Mucosa of stomach (tissue), 1 donor: ENCODE data around the gene HSPBAP1.

Experiments
- H3K27me3 ChIP-seq: one replicate; pipeline ENCODE4 v1.7.0; 2013; ENCODE audit warnings: mild to moderate bottlenecking, low read length; ENCODE audit not compliant: control insufficient read depth, insufficient read depth
- H3K36me3 ChIP-seq: one replicate; pipeline ENCODE4 v1.7.0; 2013; ENCODE audit warnings: low read length; ENCODE audit not compliant: control insufficient read depth, insufficient read depth
- H3K4me1 ChIP-seq: one replicate; pipeline ENCODE4 v1.7.0; 2013; ENCODE audit warnings: mild to moderate bottlenecking, low read length; ENCODE audit not compliant: control insufficient read depth, insufficient read depth
- H3K4me3 ChIP-seq: one replicate; pipeline ENCODE4 v1.7.0; 2013; ENCODE audit warnings: low read length
- H3K9ac ChIP-seq: one replicate; pipeline ENCODE4 v1.7.0; 2013; ENCODE audit warnings: mild to moderate bottlenecking, low read length, moderate library complexity
- H3K9me3 ChIP-seq: one replicate; pipeline ENCODE4 v1.7.0; 2013; ENCODE audit warnings: mild to moderate bottlenecking, low read length, moderate library complexity; ENCODE audit not compliant: control insufficient read depth
- donor health status: Pancreatic carcinoma.

The HSPBAP1 gene

GRCh38 chr3:122799322-122799721 lies 5.7 kb upstream of the HSPBAP1 start:
- no peaks in the 10 kb centered on the region for H3K27me3 ChIP-seq
- no peaks in the 10 kb centered on the region for H3K36me3 ChIP-seq
- no peak overlapping the region for H3K4me3 ChIP-seq
- H3K4me1 ChIP-seq = peaks cover 11% of the 10 kb centered on the region
- H3K9me3 ChIP-seq = no peaks in the 10 kb centered on the region
- no peak overlapping the region for H3K9ac ChIP-seq

- Histone ChIP-seq H3K9me3 (no peaks in the 10 kb centered on the region), H3K4me3 (no peak overlapping the region), H3K9ac (no peak overlapping the region), H3K27me3 (no peaks in the 10 kb centered on the region), H3K4me1 (peaks cover 11% of the 10 kb centered on the region), H3K36me3 (no peaks in the 10 kb centered on the region)
These were observed 3.7 kb upstream of the HSPBAP1 start for GRCh38 chr3:122797291-122797690.

- no peaks in the 10 kb centered on the region for H3K9me3 ChIP-seq
- no peaks in the 10 kb centered on the region for H3K27me3 ChIP-seq
- H3K4me3 ChIP-seq = peak overlapping the region; percentile 91
- H3K9ac ChIP-seq = peak overlapping the region; percentile 86
- no peaks in the 10 kb centered on the region for H3K36me3 ChIP-seq
- peaks cover 11% of the 10 kb centered on the region for H3K4me1 ChIP-seq
These were observed 2.1 kb upstream of the HSPBAP1 start for GRCh38 chr3:122795674-122796195.

GRCh38 chr3:122794779-122795673 lies 1.4 kb upstream of the HSPBAP1 start, which contains the start of gene SLC49A4:
Gene SLC49A4, plus strand, starts transcription at chr3:122795069. Its CDS starts 124 bp downstream, at chr3:122795193.
- H3K4me1 ChIP-seq = peaks cover 11% of the 10 kb centered on the region

GRCh38 chr3:122794483-122794778 lies 800 bp upstream of the HSPBAP1 start:
- no peaks in the 10 kb centered on the region for H3K27me3 ChIP-seq
- H3K9me3 ChIP-seq = no peaks in the 10 kb centered on the region

More at GRCh38 chr3:122794779-122795673, 1.4 kb upstream of the HSPBAP1 start, which contains the start of gene SLC49A4:
- Histone ChIP-seq H3K27me3 (no peaks in the 10 kb centered on the region), H3K9me3 (no peaks in the 10 kb centered on the region), H3K4me3 (peak within 1 kb of the TSS; percentile 91), H3K36me3 (no peaks in the 10 kb centered on the region), H3K9ac (peak within 1 kb of the TSS; percentile 86)

GRCh38 chr3:122789585-122790273 lies 3.9 kb downstream of the HSPBAP1 start:
- no peaks in the 10 kb centered on the region for H3K4me1 ChIP-seq
- no peak overlapping the region for H3K9ac ChIP-seq
- no peaks in the 10 kb centered on the region for H3K36me3 ChIP-seq
- no peaks in the 10 kb centered on the region for H3K27me3 ChIP-seq
- no peak overlapping the region for H3K4me3 ChIP-seq
- no peaks in the 10 kb centered on the region for H3K9me3 ChIP-seq

More at GRCh38 chr3:122794483-122794778, 800 bp upstream of the HSPBAP1 start:
- peak overlapping the region; percentile 91 for H3K4me3 ChIP-seq
- H3K36me3 ChIP-seq = no peaks in the 10 kb centered on the region
- peak overlapping the region; percentile 86 for H3K9ac ChIP-seq
- peaks cover 11% of the 10 kb centered on the region for H3K4me1 ChIP-seq

GRCh38 chr3:122787872-122788271 lies 5.8 kb downstream of the HSPBAP1 start:
- no peak overlapping the region for H3K9ac ChIP-seq
- no peak overlapping the region for H3K4me3 ChIP-seq
- no peaks in the 10 kb centered on the region for H3K36me3 ChIP-seq
- no peaks in the 10 kb centered on the region for H3K4me1 ChIP-seq
- no peaks in the 10 kb centered on the region for H3K27me3 ChIP-seq
- no peaks in the 10 kb centered on the region for H3K9me3 ChIP-seq

GRCh38 chr3:122786066-122786465 lies 7.6 kb downstream of the HSPBAP1 start:
- no peaks in the 10 kb centered on the region for H3K27me3 ChIP-seq
- no peaks in the 10 kb centered on the region for H3K4me1 ChIP-seq
- no peaks in the 10 kb centered on the region for H3K36me3 ChIP-seq
- no peaks in the 10 kb centered on the region for H3K9me3 ChIP-seq
- H3K4me3 ChIP-seq = no peak overlapping the region
- no peak overlapping the region for H3K9ac ChIP-seq

- Histone ChIP-seq H3K9ac (no peak overlapping the region), H3K9me3 (no peaks in the 10 kb centered on the region), H3K4me1 (no peaks in the 10 kb centered on the region), H3K4me3 (no peak overlapping the region), H3K36me3 (no peaks in the 10 kb centered on the region), H3K27me3 (no peaks in the 10 kb centered on the region)
These were observed 8.4 kb downstream of the HSPBAP1 start for GRCh38 chr3:122785231-122785630.

GRCh38 chr3:122784436-122784835 lies 9.2 kb downstream of the HSPBAP1 start:
- no peaks in the 10 kb centered on the region for H3K27me3 ChIP-seq

GRCh38 chr3:122782804-122783203 lies 10.8 kb downstream of the HSPBAP1 start:
- H3K4me1 ChIP-seq = no peaks in the 10 kb centered on the region
- H3K4me3 ChIP-seq = no peak overlapping the region
- H3K27me3 ChIP-seq = no peaks in the 10 kb centered on the region
- H3K9ac ChIP-seq = no peak overlapping the region
- no peaks in the 10 kb centered on the region for H3K36me3 ChIP-seq
- no peaks in the 10 kb centered on the region for H3K9me3 ChIP-seq

More at GRCh38 chr3:122784436-122784835, 9.2 kb downstream of the HSPBAP1 start:
- Histone ChIP-seq H3K4me1 (no peaks in the 10 kb centered on the region), H3K9me3 (no peaks in the 10 kb centered on the region), H3K4me3 (no peak overlapping the region), H3K36me3 (no peaks in the 10 kb centered on the region), H3K9ac (no peak overlapping the region)

GRCh38 chr3:122777563-122777962 lies 16.1 kb downstream of the HSPBAP1 start:
- Histone ChIP-seq H3K9ac (no peak overlapping the region), H3K27me3 (no peaks in the 10 kb centered on the region), H3K4me1 (no peaks in the 10 kb centered on the region), H3K9me3 (no peaks in the 10 kb centered on the region), H3K36me3 (no peaks in the 10 kb centered on the region), H3K4me3 (no peak overlapping the region)
